ENCODE measurements around the gene TLX3.
"Not testable (repeated sequence)": the region's sequence is repeated elsewhere in the genome, so short reads cannot be mapped to it uniquely, and the experiment has no call there.

The TLX3 gene

DNA sequence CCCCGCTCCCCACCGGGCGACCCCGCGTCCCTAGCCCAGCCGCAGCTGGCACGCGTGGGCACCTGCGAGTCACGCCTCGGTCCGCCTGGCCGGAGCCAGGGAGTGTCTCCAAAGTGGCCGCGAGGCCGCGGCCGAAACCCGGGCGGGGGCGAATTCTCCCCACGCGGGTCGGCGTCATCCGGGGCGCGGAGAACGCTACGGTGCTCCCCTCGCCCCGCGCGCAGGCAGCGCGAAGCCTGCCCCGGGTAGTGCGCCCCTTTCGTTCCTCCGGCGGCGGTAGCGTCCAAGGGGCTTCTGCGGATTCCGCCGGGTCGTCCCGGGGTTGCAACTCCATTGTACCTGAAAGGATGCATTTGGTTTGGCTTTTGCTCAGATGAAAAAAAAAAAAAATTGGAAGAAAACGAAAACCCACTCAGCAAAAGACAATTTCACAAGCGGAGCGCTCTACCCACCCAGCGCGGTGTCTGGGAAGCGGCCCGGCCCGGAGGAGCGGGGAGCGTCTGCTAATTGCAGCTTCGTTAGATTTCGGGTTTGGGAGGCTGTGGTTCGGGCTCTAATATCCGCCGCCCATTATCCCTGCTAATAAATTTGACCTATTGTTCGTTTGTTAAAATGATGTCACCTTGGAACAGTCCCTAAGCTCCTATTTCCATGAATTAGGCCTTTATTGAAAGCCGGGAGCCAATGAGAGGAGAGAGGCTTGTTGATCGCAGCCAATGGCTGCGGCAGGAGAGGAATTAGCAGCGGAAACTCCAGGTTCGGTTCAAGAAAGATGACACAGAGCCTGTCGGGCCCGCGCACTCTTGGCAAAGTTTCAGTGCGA is at the start of gene TLX3:
TLX3 (plus strand) TSS at position 796 of the 823 bp plus-strand sequence. CDS start 118 bp downstream, outside the sequence.
- no peak for DNase-seq (ENCODE audit: low read depth, low spot score)

GRCh38 chr5:171261361-171261760 is 47.7 kb upstream of the TLX3 start:
- no peak for DNase-seq (ENCODE audit: low read depth, low spot score)

DNA sequence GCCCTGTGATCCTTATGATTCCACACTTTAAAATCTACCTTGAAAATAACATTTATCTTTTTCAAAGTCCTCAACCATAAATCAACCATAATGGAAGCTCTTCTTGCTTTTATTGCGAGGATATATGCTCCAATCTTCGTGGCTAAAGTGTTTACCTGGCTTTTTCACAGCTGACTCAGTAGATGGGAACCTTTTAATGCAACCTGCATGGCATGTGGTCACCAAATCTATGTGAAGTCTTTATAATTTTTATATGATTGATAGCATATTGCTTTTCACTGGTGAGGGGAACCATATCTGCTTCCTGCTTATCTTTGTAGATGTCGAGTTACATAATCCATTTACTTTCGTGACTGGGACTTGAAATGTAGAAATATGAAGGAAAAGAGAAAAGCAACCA is 47.1 kb upstream of the TLX3 start:
- no peak for DNase-seq (ENCODE audit: low read depth, low spot score)

DNA sequence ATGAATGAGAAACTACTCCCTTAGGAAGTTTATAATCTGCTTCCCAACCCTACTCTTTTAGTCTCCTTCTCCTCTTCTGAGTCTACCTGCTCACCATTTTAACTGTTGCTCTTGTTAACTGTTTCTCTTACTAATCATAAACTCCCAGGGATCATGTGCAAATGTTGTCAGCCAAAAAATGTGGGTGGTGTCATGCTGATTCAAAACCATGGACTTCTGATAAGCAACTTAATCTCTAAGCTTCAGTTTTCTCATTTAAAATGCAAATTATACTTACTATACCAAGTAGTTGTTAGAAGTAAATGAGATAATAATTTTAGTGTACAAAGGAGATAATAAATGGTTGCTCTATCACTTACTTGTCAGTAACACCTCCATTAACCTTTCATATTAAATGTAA is 45.9 kb upstream of the TLX3 start:
- no peak for DNase-seq (ENCODE audit: low read depth, low spot score)

DNA sequence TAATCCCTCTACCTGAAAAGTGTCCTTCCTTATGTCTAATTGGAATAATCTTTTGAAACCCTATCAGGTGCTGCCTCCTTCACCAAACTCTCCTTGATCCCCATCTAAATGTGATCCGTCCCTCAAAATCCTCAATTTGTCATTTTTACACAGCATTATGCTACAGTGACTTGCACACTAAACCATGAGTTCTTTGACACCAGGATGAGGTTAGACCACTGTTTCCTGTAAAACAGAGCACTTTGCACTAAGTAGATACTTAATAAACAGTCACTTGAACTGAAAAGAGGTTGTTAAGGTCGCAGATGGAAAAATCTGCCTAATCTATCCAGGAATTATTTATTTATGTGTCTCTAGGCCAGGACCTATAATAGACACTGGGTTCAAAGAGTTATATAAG is 44.2 kb upstream of the TLX3 start:
- no peak for DNase-seq (ENCODE audit: low read depth, low spot score)

- no peak for DNase-seq (ENCODE audit: low read depth, low spot score)
These were observed 40.1 kb upstream of the TLX3 start for GRCh38 chr5:171268700-171269620.

DNA sequence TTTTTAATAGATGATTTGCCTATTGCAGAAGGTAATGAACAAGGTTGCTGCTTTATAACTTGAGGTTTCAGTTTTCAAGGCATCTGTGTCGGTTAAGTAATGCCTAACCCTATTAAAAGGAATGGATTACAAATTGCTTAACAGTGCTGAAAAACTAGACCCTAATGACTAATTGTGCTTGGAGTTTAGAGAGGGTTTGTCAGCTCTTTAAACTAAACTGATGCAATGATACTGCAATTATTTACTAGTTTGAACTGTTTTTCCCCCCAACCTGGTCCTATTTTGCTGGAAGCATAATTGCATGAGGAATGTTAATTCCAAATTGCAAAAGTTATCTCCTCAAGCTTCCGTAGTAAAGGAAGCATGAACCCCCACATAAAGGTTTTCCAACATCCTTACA is 39.3 kb upstream of the TLX3 start:
- no peak for DNase-seq (ENCODE audit: low read depth, low spot score)

DNA sequence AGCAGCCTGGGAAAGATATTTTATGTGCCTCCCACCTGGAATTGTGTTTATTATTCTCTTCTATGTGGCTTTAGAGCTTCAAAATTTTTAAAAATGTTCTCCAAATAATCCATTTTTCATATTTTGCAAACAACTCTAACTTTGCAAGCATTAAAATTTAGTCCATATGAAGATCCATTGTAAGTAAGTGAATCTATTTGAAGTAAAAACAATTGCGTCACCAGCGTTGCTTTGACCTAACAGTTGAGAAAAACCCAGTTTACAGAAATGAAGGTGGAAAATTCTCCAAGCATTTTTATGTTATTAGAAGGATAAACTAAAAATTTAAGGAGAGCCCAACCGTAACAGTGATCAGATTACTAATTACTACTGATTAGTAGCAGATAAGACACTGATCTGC is 38.9 kb upstream of the TLX3 start:
- no peak for DNase-seq (ENCODE audit: low read depth, low spot score)

GRCh38 chr5:171271798-171272197 is 37.2 kb upstream of the TLX3 start:
- no peak for DNase-seq (ENCODE audit: low read depth, low spot score)

GRCh38 chr5:171272996-171273970 is 35.8 kb upstream of the TLX3 start:
- no peak for DNase-seq (ENCODE audit: low read depth, low spot score)

- DNase-seq (ENCODE audit: low read depth, low spot score) = no peak
These were observed 33.1 kb upstream of the TLX3 start for GRCh38 chr5:171275841-171276544.

GRCh38 chr5:171283753-171284152 is 25.3 kb upstream of the TLX3 start:
- DNase-seq (ENCODE audit: low read depth, low spot score) = no peak

DNA sequence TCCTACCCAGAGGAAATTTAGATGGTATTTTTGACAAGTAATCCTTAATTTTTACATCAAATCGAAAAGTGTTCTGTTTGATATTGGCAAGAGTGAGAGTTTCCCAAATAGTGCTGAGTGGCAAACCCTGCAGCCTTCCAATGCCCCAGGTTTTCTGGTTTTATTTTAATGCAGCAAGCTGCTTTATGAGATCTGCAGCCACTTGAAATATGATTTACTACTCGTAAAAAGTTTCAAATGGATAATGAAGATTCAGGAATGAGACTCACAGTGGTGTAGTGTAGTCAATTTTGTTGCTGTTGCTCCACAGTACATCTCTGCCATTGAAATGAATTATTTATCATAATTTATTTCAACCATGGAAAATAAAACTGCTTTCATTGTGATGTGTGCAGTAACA is 23.6 kb upstream of the TLX3 start:
- DNase-seq (ENCODE audit: low read depth, low spot score) = no peak

DNA sequence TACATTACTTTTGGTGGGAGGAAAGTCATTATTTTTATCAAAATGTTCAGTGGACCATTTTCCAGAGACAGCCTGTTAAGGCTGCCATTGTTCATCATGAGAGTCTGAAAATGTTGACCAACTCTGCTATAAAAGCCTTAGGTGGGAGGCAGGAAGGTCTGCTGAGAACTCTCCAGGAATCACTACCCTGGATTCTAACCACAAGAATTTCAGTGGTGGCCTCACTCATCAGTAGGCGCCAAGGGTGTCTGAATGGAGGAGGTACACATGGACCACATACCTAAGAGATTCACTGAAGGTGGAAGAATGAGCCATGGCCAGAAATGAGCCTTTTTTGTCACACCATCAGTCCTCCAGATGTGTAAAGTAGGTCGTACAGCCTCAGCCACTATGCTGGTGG is 21.0 kb upstream of the TLX3 start:
- no peak for DNase-seq (ENCODE audit: low read depth, low spot score)

DNA sequence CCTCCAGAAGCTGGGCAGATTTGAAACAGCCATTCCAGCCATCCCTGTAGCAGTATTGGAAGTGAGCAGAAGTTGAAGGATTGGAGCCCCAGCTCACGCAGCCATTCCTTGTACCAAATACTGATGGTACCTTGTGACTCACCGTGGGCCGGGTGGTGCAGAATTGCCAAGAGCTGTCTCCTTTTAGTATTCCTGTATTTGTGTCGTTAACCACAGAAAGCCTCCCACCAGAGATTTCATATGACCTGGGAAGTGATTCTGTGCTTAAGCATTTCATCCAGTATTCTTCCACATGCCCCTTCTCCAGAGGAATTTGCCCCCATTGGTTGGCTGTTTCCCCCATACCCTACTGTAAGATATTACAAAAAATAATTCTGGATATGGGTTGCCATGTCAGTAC is 17.7 kb upstream of the TLX3 start:
- DNase-seq (ENCODE audit: low read depth, low spot score) = no peak

DNA sequence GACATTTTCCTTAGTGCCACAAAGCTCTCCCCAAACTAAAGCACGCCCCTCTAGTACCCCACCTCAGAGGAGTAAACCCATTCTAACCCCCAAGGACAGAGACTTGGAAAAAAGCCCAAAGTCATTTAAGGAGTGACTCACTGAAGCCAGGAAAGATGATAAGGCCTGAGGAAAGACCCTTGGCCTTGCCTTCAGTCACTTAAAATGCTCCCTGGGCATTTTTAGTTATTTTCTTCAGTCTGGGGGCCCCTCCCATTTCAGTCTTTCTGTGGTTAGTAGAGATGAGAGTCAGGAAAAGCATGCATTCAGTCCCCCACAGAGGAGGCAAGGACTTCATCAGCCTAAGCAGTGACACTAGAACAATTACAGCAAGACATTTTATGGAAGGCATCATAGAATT is 13.7 kb upstream of the TLX3 start:
- no peak for DNase-seq (ENCODE audit: low read depth, low spot score)

GRCh38 chr5:171295801-171296200 is 13.2 kb upstream of the TLX3 start:
- no peak for DNase-seq (ENCODE audit: low read depth, low spot score)

DNA sequence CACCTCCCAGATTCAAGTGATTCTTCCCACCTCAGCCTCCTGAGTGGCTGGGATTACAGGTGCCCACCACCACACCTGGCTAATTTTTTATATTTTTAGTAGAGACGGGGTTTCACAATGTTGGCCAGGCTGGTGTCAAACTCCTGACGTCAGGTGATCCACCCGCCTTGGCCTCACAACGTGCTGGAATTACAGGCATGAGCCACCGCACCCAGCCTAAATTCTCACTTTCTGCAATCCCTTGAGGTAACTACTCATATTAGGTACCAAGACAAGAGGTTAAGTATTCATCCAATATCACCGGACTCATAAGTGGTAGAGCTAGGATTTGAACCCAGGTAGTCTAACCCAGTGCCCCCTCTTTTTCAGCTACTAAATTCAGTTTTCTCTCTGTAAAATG is 11.1 kb upstream of the TLX3 start:
- DNase-seq (ENCODE audit: low read depth, low spot score) = not testable (repeated sequence)

DNA sequence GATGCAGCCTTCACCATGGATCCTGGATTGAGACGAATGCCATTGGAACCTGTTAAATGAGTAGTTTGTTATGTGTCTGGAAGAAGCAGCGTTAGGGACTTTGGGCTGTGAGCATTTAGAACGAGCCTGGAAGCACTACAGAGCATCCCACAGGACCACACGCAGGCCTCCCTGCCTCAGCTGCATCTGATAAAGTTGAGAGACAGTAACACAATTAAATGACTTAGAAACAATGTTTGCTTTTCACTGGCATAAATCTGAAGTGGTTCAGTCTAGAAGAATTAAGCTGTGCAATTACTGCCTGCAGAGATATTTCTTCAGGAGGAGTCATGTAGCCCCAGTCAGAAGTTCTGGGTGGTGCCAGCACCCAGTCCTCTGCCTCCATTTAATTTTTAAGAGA is 9.8 kb upstream of the TLX3 start:
- no peak for DNase-seq (ENCODE audit: low read depth, low spot score)

DNA sequence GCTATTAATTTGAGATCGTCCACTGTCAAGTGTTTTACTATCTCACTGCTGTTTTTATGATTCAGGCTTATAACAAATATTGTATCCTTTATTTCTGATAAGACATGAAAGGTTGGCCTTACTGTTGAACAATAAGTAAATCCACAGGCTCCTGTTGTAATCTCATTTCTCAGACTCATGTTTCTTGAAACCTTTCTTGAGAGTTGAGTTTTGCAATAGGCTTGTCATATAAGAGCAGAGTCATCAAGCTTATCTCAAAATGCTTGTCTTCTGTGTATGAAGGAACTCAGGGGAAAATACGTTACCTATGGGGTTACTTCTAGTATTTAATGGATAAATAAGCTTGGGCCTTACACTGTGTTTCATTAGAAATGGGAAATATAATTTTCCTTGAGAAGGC is 9.2 kb upstream of the TLX3 start:
- no peak for DNase-seq (ENCODE audit: low read depth, low spot score)

DNA sequence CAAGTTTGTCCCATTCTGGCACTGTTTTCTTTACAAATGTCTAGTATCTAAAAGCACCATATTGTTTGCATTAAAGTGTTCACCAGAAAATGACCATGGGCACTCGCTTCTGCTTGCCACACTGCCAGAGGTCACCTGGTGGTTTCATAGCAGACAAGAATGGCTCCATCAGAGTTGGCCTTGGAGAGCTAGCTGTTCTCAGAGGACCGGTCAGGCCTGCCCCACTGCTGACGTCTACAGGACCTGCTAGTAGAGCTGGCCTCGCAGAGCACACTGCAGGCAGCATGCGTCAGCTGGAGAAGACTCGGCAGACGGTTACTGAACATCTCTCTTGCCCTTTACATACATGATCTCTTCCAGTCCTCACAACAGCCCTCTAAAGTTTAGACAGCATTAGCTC is 8.7 kb upstream of the TLX3 start:
- DNase-seq (ENCODE audit: low read depth, low spot score) = no peak
